Measurements from ENCODE around the gene CCDC91. TPM values are rescaled to one million over a fixed set of nuclear protein-coding genes. Genes with fewer than 3 reads are reported as not detected.

The CCDC91 gene
- total and polyA plus RNA-seq, 4 experiments from 2014 or later = 56.9 to 88.4 (median 70.8) TPM

- Histone ChIP-seq H3K4me3 (ENCODE audit: low read length in 2 of 2) (no peak overlapping the region), H3K9me3 (ENCODE audit: control insufficient read depth in 1 of 2, low read length in 2 of 2) (no peaks in the 10 kb centered on the region), H3K36me3 (ENCODE audit: insufficient read depth, low read length) (no peaks in the 10 kb centered on the region), H3K27me3 (ENCODE audit: insufficient read depth, low read length) (no peaks in the 10 kb centered on the region), H3K4me1 (ENCODE audit: insufficient read depth, low read length) (no peaks in the 10 kb centered on the region), H3K27ac (ENCODE audit: low read depth, low read length) (no peak overlapping the region)
- POLR2A ChIA-PET (ENCODE audit: partially characterized antibody) = no interaction called here
- DNase-seq = no peak
- Mint-ChIP-seq H3K27me3 (no peaks in the 10 kb centered on the region), H3K27ac (no peak overlapping the region), H3K9me3 (no peaks in the 10 kb centered on the region), H3K4me3 (no peak overlapping the region), H3K36me3 (peaks cover 6 to 28% of the 10 kb centered on the region in 2 donors), H3K4me1 (peaks cover 0 to 2% (median under 1%) of the 10 kb centered on the region in 4 donors)
- intact Hi-C loops (cut with micrococcal nuclease) = no loop called here
- CTCF ChIA-PET (ENCODE audit: partially characterized antibody) = no interaction called here
These were observed 360.8 kb downstream of the CCDC91 start for GRCh38 chr12:28550757-28551704.

- Mint-ChIP-seq H3K4me1 (peaks cover 0 to 2% (median under 1%) of the 10 kb centered on the region in 4 donors), H3K9me3 (peaks cover 0 to 2% (median 0%) of the 10 kb centered on the region in 8 donors), H3K4me3 (no peak overlapping the region), H3K27ac (peak overlapping the region in 2 of 7 donors; percentile 54 to 68), H3K36me3 (peaks cover 6 to 33% of the 10 kb centered on the region in 2 donors), H3K27me3 (no peaks in the 10 kb centered on the region)
- no peaks in the 10 kb centered on the region for H3K4me1 ChIP-seq (ENCODE audit: insufficient read depth, low read length)
- H3K4me3 ChIP-seq (ENCODE audit: low read length in 2 of 2) = no peak overlapping the region
- no peak for DNase-seq
- H3K36me3 ChIP-seq (ENCODE audit: insufficient read depth, low read length) = no peaks in the 10 kb centered on the region
- H3K27me3 ChIP-seq (ENCODE audit: insufficient read depth, low read length) = no peaks in the 10 kb centered on the region
- no peak overlapping the region for H3K27ac ChIP-seq (ENCODE audit: low read depth, low read length)
- CTCF ChIA-PET (ENCODE audit: partially characterized antibody) = no interaction called here
- H3K9me3 ChIP-seq (ENCODE audit: control insufficient read depth in 1 of 2, low read length in 2 of 2) = no peaks in the 10 kb centered on the region
- POLR2A ChIA-PET (ENCODE audit: partially characterized antibody) = no interaction called here
- intact Hi-C loops (cut with micrococcal nuclease) = no loop called here
These were observed 362.2 kb downstream of the CCDC91 start for GRCh38 chr12:28552251-28552970.

GRCh38 chr12:28555748-28556147 lies 365.5 kb downstream of the CCDC91 start:
- no peak for DNase-seq
- H3K36me3 Mint-ChIP-seq = peaks cover 23 to 47% of the 10 kb centered on the region in 2 donors
- POLR2A ChIA-PET (ENCODE audit: partially characterized antibody) = no interaction called here

DNA sequence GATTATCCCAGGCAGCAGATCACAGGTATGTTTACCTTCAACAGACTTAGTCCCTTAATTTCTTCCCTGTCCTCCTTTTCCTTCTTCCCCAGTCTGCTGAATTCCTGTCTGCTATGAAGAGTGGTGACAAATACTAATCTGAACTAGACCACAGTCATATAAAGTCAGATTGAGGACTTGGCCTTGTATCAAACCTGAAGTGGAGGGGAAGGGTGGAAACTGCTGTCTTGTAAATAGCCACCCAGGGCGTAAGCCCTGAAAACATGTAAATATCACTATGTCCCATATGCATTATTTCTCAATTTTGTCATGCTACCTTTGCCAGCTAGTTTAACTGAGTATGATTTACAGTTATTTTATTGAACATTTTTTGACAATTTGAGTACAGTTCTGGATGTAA lies 368.0 kb downstream of the CCDC91 start:
- intact Hi-C loops (cut with micrococcal nuclease) = no loop called here
- Histone ChIP-seq H3K36me3 (ENCODE audit: insufficient read depth, low read length) (no peaks in the 10 kb centered on the region), H3K4me3 (ENCODE audit: low read length in 2 of 2) (no peak overlapping the region), H3K4me1 (ENCODE audit: insufficient read depth, low read length) (no peaks in the 10 kb centered on the region), H3K27me3 (ENCODE audit: insufficient read depth, low read length) (no peaks in the 10 kb centered on the region), H3K9me3 (ENCODE audit: control insufficient read depth in 1 of 2, low read length in 2 of 2) (no peaks in the 10 kb centered on the region), H3K27ac (ENCODE audit: low read depth, low read length) (no peak overlapping the region)
- H3K4me3 Mint-ChIP-seq = no peak overlapping the region
- CTCF ChIA-PET (ENCODE audit: partially characterized antibody) = no interaction called here
- peaks cover 0 to 2% (median 0%) of the 10 kb centered on the region in 8 donors for H3K9me3 Mint-ChIP-seq
- H3K4me1 Mint-ChIP-seq = no peaks in the 10 kb centered on the region
- peaks cover 22 to 45% of the 10 kb centered on the region in 2 donors for H3K36me3 Mint-ChIP-seq
- no peak overlapping the region for H3K27ac Mint-ChIP-seq
- POLR2A ChIA-PET (ENCODE audit: partially characterized antibody) = no interaction called here
- H3K27me3 Mint-ChIP-seq = no peaks in the 10 kb centered on the region
- DNase-seq = no peak

More at GRCh38 chr12:28555748-28556147, 365.5 kb downstream of the CCDC91 start:
- no peak overlapping the region for H3K4me3 ChIP-seq (ENCODE audit: low read length in 2 of 2)
- CTCF ChIA-PET (ENCODE audit: partially characterized antibody) = no interaction called here
- H3K27me3 ChIP-seq (ENCODE audit: insufficient read depth, low read length) = no peaks in the 10 kb centered on the region
- Mint-ChIP-seq H3K4me1 (peaks cover 0 to 2% (median under 1%) of the 10 kb centered on the region in 4 donors), H3K27ac (no peak overlapping the region), H3K27me3 (no peaks in the 10 kb centered on the region), H3K9me3 (peaks cover 0 to 2% (median 0%) of the 10 kb centered on the region in 8 donors), H3K4me3 (no peak overlapping the region)
- intact Hi-C loops (cut with micrococcal nuclease) = no loop called here
- H3K27ac ChIP-seq (ENCODE audit: low read depth, low read length) = no peak overlapping the region
- H3K4me1 ChIP-seq (ENCODE audit: insufficient read depth, low read length) = no peaks in the 10 kb centered on the region
- H3K9me3 ChIP-seq (ENCODE audit: control insufficient read depth in 1 of 2, low read length in 2 of 2) = no peaks in the 10 kb centered on the region
- no peaks in the 10 kb centered on the region for H3K36me3 ChIP-seq (ENCODE audit: insufficient read depth, low read length)

DNA sequence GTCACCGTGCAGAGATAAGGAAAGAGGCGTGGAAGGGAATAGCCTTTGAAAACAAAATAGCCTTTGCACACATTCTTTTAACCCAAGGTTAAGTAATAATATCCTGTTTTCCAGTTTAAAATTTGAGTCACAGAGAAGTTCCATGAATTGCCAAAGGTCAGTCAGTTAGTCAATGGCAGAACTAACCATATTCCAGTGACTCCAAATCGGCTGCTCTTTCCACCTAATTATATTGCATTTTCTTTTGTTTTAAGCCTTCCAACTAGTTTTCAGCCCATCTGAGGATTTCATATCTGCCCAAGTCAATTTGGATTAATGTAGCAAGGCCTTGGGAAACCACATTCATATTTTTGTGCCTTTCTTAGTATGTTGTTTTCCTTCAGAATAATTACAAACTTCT lies 373.0 kb downstream of the CCDC91 start:
- DNase-seq = no peak
- Mint-ChIP-seq H3K4me1 (no peaks in the 10 kb centered on the region), H3K9me3 (peaks cover 0 to 5% (median 0%) of the 10 kb centered on the region in 8 donors), H3K27ac (no peak overlapping the region), H3K36me3 (peaks cover 25 to 49% of the 10 kb centered on the region in 2 donors), H3K27me3 (no peaks in the 10 kb centered on the region), H3K4me3 (no peak overlapping the region)
- H3K27me3 ChIP-seq (ENCODE audit: insufficient read depth, low read length) = no peaks in the 10 kb centered on the region
- no peaks in the 10 kb centered on the region for H3K36me3 ChIP-seq (ENCODE audit: insufficient read depth, low read length)
- POLR2A ChIA-PET (ENCODE audit: partially characterized antibody) = no interaction called here
- no peak overlapping the region for H3K27ac ChIP-seq (ENCODE audit: low read depth, low read length)
- no peaks in the 10 kb centered on the region for H3K9me3 ChIP-seq (ENCODE audit: control insufficient read depth in 1 of 2, low read length in 2 of 2)
- no peaks in the 10 kb centered on the region for H3K4me1 ChIP-seq (ENCODE audit: insufficient read depth, low read length)
- H3K4me3 ChIP-seq (ENCODE audit: low read length in 2 of 2) = no peak overlapping the region
- CTCF ChIA-PET (ENCODE audit: partially characterized antibody) = no interaction called here
- intact Hi-C loops (cut with micrococcal nuclease) = no loop called here

DNA sequence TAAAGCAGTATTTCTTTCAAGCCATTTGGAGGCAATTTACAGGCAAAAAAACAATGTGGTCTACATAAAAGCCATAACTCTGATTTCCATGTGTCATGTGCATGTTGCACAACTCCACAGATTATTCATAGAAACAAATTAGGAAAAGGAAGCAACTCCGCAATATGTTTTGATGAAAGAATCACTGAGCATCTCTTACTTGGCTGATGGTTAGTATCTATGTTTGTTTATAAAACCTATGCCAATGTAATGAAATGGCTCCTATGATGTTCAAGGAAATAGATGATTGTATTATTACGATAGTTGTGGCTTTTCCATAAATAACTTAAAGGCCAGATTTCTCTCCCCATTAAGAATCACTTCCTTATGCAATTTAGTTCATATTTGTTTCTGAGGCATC lies 373.7 kb downstream of the CCDC91 start:
- H3K4me3 Mint-ChIP-seq = no peak overlapping the region
- Histone ChIP-seq H3K4me3 (ENCODE audit: low read length in 2 of 2) (no peak overlapping the region), H3K27me3 (ENCODE audit: insufficient read depth, low read length) (no peaks in the 10 kb centered on the region), H3K27ac (ENCODE audit: low read depth, low read length) (no peak overlapping the region), H3K36me3 (ENCODE audit: insufficient read depth, low read length) (no peaks in the 10 kb centered on the region), H3K4me1 (ENCODE audit: insufficient read depth, low read length) (no peaks in the 10 kb centered on the region), H3K9me3 (ENCODE audit: control insufficient read depth in 1 of 2, low read length in 2 of 2) (no peaks in the 10 kb centered on the region)
- H3K9me3 Mint-ChIP-seq = peaks cover 0 to 5% (median 0%) of the 10 kb centered on the region in 8 donors
- no peak for DNase-seq
- ChIA-PET CTCF (ENCODE audit: partially characterized antibody) (no interaction called here), POLR2A (ENCODE audit: partially characterized antibody) (no interaction called here)
- H3K36me3 Mint-ChIP-seq = peaks cover 22 to 44% of the 10 kb centered on the region in 2 donors
- intact Hi-C loops (cut with micrococcal nuclease) = no loop called here
- H3K27me3 Mint-ChIP-seq = no peaks in the 10 kb centered on the region
- H3K4me1 Mint-ChIP-seq = no peaks in the 10 kb centered on the region
- no peak overlapping the region for H3K27ac Mint-ChIP-seq

GRCh38 chr12:28568118-28568517 lies 377.9 kb downstream of the CCDC91 start:
- H3K4me3 ChIP-seq (ENCODE audit: low read length in 2 of 2) = no peak overlapping the region
- CTCF ChIA-PET (ENCODE audit: partially characterized antibody) = no interaction called here
- intact Hi-C loops (cut with micrococcal nuclease) = no loop called here
- no peaks in the 10 kb centered on the region for H3K4me1 ChIP-seq (ENCODE audit: insufficient read depth, low read length)
- POLR2A ChIA-PET (ENCODE audit: partially characterized antibody) = no interaction called here
- DNase-seq = no peak
- H3K27me3 Mint-ChIP-seq = no peaks in the 10 kb centered on the region
- no peaks in the 10 kb centered on the region for H3K9me3 ChIP-seq (ENCODE audit: control insufficient read depth in 1 of 2, low read length in 2 of 2)
- H3K27ac Mint-ChIP-seq = no peak overlapping the region
- peaks cover 0 to 5% (median 0%) of the 10 kb centered on the region in 8 donors for H3K9me3 Mint-ChIP-seq
- no peak overlapping the region for H3K27ac ChIP-seq (ENCODE audit: low read depth, low read length)
- no peaks in the 10 kb centered on the region for H3K36me3 ChIP-seq (ENCODE audit: insufficient read depth, low read length)
- H3K36me3 Mint-ChIP-seq = peaks cover 11 to 35% of the 10 kb centered on the region in 2 donors
- H3K4me3 Mint-ChIP-seq = no peak overlapping the region
- H3K4me1 Mint-ChIP-seq = no peaks in the 10 kb centered on the region
- no peaks in the 10 kb centered on the region for H3K27me3 ChIP-seq (ENCODE audit: insufficient read depth, low read length)
